Measurements from ENCODE around the gene BABAM2.

Gene BABAM2

GRCh38 chr2:27912512-27912911 lies 22.0 kb downstream of the BABAM2 start:
- no peak for DNase-seq (ENCODE audit: low spot score)

GRCh38 chr2:27914041-27914804 lies 23.7 kb downstream of the BABAM2 start:
- no peak for DNase-seq (ENCODE audit: low spot score)

- no peak for DNase-seq (ENCODE audit: low spot score)
Observed at GRCh38 chr2:27914805-27915175, 24.3 kb downstream of the BABAM2 start.

- no peak for DNase-seq (ENCODE audit: low spot score)
Observed at GRCh38 chr2:27915191-27915590, 24.7 kb downstream of the BABAM2 start.

- no peak for DNase-seq (ENCODE audit: low spot score)
Observed at GRCh38 chr2:27915874-27916273, 25.3 kb downstream of the BABAM2 start.

GRCh38 chr2:27916293-27916995 lies 25.9 kb downstream of the BABAM2 start:
- DNase-seq (ENCODE audit: low spot score) = no peak

GRCh38 chr2:27920148-27920885 lies 29.8 kb downstream of the BABAM2 start:
- peak; percentile 44 for DNase-seq (ENCODE audit: low spot score)

GRCh38 chr2:27921424-27921823 lies 30.9 kb downstream of the BABAM2 start:
- no peak for DNase-seq (ENCODE audit: low spot score)

- no peak for DNase-seq (ENCODE audit: low spot score)
Observed at GRCh38 chr2:27921880-27922547, 31.5 kb downstream of the BABAM2 start.

- DNase-seq (ENCODE audit: low spot score) = no peak
Observed at GRCh38 chr2:27922842-27923241, 32.3 kb downstream of the BABAM2 start.

- no peak for DNase-seq (ENCODE audit: low spot score)
Observed at GRCh38 chr2:27925766-27926472, 35.4 kb downstream of the BABAM2 start.

GRCh38 chr2:27929916-27930486 lies 39.5 kb downstream of the BABAM2 start:
- no peak for DNase-seq (ENCODE audit: low spot score)

GRCh38 chr2:27931361-27931950 lies 40.9 kb downstream of the BABAM2 start:
- DNase-seq (ENCODE audit: low spot score) = no peak

GRCh38 chr2:27932396-27932795 lies 41.9 kb downstream of the BABAM2 start:
- DNase-seq (ENCODE audit: low spot score) = no peak

- DNase-seq (ENCODE audit: low spot score) = no peak
Observed at GRCh38 chr2:27935026-27935425, 44.5 kb downstream of the BABAM2 start.

GRCh38 chr2:27940090-27940671 lies 49.7 kb downstream of the BABAM2 start:
- no peak for DNase-seq (ENCODE audit: low spot score)

- no peak for DNase-seq (ENCODE audit: low spot score)
Observed at GRCh38 chr2:27940982-27941381, 50.5 kb downstream of the BABAM2 start.

GRCh38 chr2:27942612-27943547 lies 52.4 kb downstream of the BABAM2 start:
- no peak for DNase-seq (ENCODE audit: low spot score)

GRCh38 chr2:27946530-27947060 lies 56.1 kb downstream of the BABAM2 start:
- DNase-seq (ENCODE audit: low spot score) = no peak
